Activated CD8-positive, alpha-beta T cell treated with anti-CD3 and anti-CD28 coated beads, Interleukin-2, amount 10 ng/mL, durations not matched to agents 7 days and 5 days (primary cell): ENCODE data around the gene HBG2. TPM values are rescaled to one million over a fixed set of nuclear protein-coding genes. Genes with fewer than 3 reads are reported as not detected.

Experiments used
- ATAC-seq: fragments of 150-1000 bp; cut with Tn5 transposase; one replicate; pipeline ENCODE4 v1.10.0; 2021; ENCODE audit warnings: moderate library complexity
- CTCF ChIA-PET: fragments of 350-600 bp; sonication (Branson Sonifier 250); formaldehyde crosslinking; loops from one replicate; lab custom pipeline; 2021; ENCODE audit warnings: antibody characterized with exemption; lab: Charles Lee
- POLR2A ChIA-PET: fragments of 350-600 bp; sonication (Branson Sonifier 250); formaldehyde crosslinking; loops from one replicate; lab custom pipeline; 2021; ENCODE audit warnings: antibody characterized with exemption; lab: Charles Lee
- DNase-seq: peaks from one replicate; pipeline ENCODE4 v3.0.0-alpha.2; 2020
- H3K27ac Mint-ChIP-seq: one replicate; pipeline ENCODE4 v1.8.0; 2021; ENCODE audit warnings: mild to moderate bottlenecking, mixed read lengths
- H3K27me3 Mint-ChIP-seq: one replicate; pipeline ENCODE4 v1.8.0; 2021; ENCODE audit warnings: low read depth, mixed read lengths
- H3K36me3 Mint-ChIP-seq: one replicate; pipeline ENCODE4 v1.8.0; 2021; ENCODE audit warnings: low read depth, mixed read lengths
- H3K4me1 Mint-ChIP-seq: one replicate; pipeline ENCODE4 v1.8.0; 2021; ENCODE audit warnings: low read depth, mixed read lengths
- H3K4me3 Mint-ChIP-seq: one replicate; pipeline ENCODE4 v1.8.0; 2021; ENCODE audit warnings: mild to moderate bottlenecking, mixed read lengths
- H3K9me3 Mint-ChIP-seq: one replicate; pipeline ENCODE4 v1.8.0; 2022; ENCODE audit warnings: mixed read lengths; ENCODE audit not compliant: insufficient read depth
- total RNA-seq, 2 experiments: library from RNA; stranded (reverse); gene quantifications; one replicate each; pipeline ENCODE4 v1.2.3, GENCODE V29; 2021

The HBG2 gene
- total RNA-seq, 2 experiments from 2014 or later, result not detected

DNA sequence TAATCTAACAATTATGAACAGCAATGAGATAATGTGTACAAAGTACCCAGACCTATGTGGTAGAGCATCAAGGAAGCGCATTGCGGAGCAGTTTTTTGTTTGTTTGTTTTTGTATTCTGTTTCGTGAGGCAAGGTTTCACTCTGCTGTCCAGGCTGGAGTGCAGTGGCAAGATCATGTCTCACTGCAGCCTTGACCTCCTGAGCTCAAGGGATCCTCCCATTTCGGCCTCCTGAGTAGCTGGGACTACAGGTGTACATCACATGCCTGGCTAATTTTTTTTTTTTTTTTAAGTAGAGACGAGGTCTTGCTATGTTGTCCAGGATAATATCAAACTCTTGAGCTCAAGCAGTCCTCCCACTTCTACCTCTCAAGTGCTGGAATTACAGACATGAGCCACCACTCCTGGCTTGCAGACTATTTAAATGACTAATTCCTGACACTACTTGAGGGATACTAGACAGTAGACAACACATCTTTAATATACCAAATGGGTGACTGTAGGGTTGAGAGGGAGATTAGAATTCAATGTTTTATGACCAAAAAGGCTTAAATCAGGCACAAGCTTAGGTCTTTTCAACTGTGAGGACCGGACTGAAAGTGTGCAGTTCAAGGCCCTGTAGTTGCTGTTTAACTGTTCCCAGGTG is 34.4 kb upstream of the HBG2 start:
- H3K9me3 Mint-ChIP-seq, result no peaks in the 10 kb centered on the region
- H3K27ac Mint-ChIP-seq, result no peak overlapping the region
- ATAC-seq (no peak), DNase-seq (no peak)
- H3K4me1 Mint-ChIP-seq, result no peaks in the 10 kb centered on the region
- no peaks in the 10 kb centered on the region for H3K27me3 Mint-ChIP-seq
- CTCF ChIA-PET, result interaction anchor here (0.6 kb wide), 1 partner anchor 165 kb away, joined by 3 read pairs; no protein-coding TSS in a partner anchor
- POLR2A ChIA-PET, result no interaction called here
- H3K4me3 Mint-ChIP-seq, result no peak overlapping the region
- H3K36me3 Mint-ChIP-seq, result no peaks in the 10 kb centered on the region

DNA sequence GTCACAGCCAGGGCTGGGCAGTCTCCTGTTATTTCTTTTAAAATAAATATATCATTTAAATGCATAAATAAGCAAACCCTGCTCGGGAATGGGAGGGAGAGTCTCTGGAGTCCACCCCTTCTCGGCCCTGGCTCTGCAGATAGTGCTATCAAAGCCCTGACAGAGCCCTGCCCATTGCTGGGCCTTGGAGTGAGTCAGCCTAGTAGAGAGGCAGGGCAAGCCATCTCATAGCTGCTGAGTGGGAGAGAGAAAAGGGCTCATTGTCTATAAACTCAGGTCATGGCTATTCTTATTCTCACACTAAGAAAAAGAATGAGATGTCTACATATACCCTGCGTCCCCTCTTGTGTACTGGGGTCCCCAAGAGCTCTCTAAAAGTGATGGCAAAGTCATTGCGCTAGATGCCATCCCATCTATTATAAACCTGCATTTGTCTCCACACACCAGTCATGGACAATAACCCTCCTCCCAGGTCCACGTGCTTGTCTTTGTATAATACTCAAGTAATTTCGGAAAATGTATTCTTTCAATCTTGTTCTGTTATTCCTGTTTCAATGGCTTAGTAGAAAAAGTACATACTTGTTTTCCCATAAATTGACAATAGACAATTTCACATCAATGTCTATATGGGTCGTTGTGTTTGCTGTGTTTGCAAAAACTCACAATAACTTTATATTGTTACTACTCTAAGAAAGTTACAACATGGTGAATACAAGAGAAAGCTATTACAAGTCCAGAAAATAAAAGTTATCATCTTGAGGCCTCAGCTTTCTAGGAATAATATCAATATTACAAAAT is 33.7 kb upstream of the HBG2 start:
- no peaks in the 10 kb centered on the region for H3K4me1 Mint-ChIP-seq
- CTCF ChIA-PET, result no interaction called here

DNA sequence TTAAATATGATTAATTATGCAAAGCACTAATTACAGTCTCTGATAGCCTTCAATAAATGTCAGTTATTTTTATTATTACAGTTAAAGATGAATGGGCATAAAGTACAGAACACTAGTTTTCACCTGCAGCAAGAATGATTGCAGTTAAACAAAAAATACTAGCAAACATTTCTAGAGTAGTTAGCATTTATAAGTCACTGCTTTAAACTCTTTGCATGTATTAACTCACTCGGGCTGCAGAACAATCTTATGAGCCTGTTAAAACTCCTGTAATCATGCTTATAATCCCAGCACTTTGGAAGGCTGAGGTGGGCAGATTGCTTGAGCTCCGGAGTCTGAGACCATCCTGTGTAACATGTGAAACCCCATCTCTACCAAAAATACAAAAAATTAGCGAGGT is 32.3 kb upstream of the HBG2 start:
- Mint-ChIP-seq H3K36me3 (no peaks in the 10 kb centered on the region), H3K4me1 (no peaks in the 10 kb centered on the region), H3K4me3 (no peak overlapping the region), H3K27me3 (no peaks in the 10 kb centered on the region), H3K27ac (no peak overlapping the region), H3K9me3 (no peaks in the 10 kb centered on the region)
- ChIA-PET POLR2A (no interaction called here), CTCF (no interaction called here)
- no peak for ATAC-seq
- no peak for DNase-seq

More for the DNA sequence above, 33.7 kb upstream of the HBG2 start:
- Mint-ChIP-seq H3K4me3 (no peak overlapping the region), H3K27me3 (no peaks in the 10 kb centered on the region), H3K9me3 (no peaks in the 10 kb centered on the region), H3K27ac (no peak overlapping the region), H3K36me3 (no peaks in the 10 kb centered on the region)
- ATAC-seq, result no peak
- no peak for DNase-seq
- POLR2A ChIA-PET, result no interaction called here

DNA sequence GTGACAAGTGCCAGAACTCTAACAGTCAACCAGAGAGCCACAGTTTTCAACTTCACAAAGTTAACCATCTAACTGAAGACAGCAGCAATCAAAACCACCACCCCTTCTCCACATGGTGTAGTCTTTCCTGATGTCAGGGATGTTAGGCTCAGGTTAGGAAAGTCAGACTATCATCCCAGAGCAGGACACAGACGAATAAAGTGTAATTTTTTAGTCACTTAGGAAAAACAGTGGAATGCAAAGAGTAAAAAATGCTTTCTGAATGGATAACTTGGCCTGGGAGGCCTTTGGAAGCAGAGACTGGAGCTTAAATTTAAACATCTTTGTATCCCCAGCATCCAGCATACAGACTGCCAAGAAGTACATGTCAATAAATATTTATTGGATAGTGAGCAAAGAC is 31.8 kb upstream of the HBG2 start:
- no peak for DNase-seq
- H3K4me3 Mint-ChIP-seq, result no peak overlapping the region
- H3K4me1 Mint-ChIP-seq, result no peaks in the 10 kb centered on the region
- no peaks in the 10 kb centered on the region for H3K36me3 Mint-ChIP-seq
- no peaks in the 10 kb centered on the region for H3K27me3 Mint-ChIP-seq
- no peak for ATAC-seq
- no peaks in the 10 kb centered on the region for H3K9me3 Mint-ChIP-seq
- H3K27ac Mint-ChIP-seq, result no peak overlapping the region
- ChIA-PET POLR2A (no interaction called here), CTCF (no interaction called here)

DNA sequence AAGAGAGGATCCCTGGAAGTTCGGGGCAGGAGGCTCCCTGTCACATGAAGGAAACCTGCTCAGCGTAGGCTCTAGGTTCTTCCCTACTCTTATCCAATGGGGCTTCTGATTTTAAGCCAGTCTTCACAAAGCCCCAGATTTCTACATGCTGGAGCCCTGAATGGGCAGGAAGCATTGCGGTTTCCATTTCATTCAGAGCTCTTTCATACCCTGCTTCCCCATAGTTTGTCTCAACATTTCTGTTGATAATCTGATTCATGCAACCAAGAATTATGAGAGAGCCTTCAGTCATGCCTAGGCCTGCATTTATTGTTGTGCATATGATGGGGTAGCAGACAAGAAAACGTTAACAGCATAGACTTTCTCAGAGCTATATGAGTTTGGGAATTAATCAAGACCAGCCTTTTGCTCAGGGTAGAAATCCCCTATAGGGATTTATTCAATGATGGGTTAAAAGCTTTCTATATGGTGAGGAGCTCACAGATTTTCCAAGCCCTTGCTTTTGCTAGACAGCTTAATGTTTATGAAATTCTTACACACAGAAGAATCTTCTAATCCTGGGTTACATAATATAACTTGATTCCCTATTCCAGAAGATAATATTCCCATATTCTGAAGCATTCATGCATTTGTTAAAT is 31.2 kb upstream of the HBG2 start:
- ChIA-PET POLR2A (no interaction called here), CTCF (no interaction called here)
- Mint-ChIP-seq H3K36me3 (no peaks in the 10 kb centered on the region), H3K4me1 (no peaks in the 10 kb centered on the region), H3K27me3 (no peaks in the 10 kb centered on the region), H3K4me3 (no peak overlapping the region), H3K27ac (no peak overlapping the region), H3K9me3 (no peaks in the 10 kb centered on the region)
- DNase-seq (no peak), ATAC-seq (no peak)

DNA sequence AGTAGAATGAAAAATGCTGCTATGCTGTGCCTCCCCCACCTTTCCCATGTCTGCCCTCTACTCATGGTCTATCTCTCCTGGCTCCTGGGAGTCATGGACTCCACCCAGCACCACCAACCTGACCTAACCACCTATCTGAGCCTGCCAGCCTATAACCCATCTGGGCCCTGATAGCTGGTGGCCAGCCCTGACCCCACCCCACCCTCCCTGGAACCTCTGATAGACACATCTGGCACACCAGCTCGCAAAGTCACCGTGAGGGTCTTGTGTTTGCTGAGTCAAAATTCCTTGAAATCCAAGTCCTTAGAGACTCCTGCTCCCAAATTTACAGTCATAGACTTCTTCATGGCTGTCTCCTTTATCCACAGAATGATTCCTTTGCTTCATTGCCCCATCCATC is 30.1 kb upstream of the HBG2 start:
- H3K27me3 Mint-ChIP-seq, result no peaks in the 10 kb centered on the region
- no peak overlapping the region for H3K4me3 Mint-ChIP-seq
- H3K9me3 Mint-ChIP-seq, result no peaks in the 10 kb centered on the region
- no peaks in the 10 kb centered on the region for H3K36me3 Mint-ChIP-seq
- no peaks in the 10 kb centered on the region for H3K4me1 Mint-ChIP-seq
- ChIA-PET POLR2A (no interaction called here), CTCF (no interaction called here)
- DNase-seq (no peak), ATAC-seq (no peak)
- no peak overlapping the region for H3K27ac Mint-ChIP-seq

DNA sequence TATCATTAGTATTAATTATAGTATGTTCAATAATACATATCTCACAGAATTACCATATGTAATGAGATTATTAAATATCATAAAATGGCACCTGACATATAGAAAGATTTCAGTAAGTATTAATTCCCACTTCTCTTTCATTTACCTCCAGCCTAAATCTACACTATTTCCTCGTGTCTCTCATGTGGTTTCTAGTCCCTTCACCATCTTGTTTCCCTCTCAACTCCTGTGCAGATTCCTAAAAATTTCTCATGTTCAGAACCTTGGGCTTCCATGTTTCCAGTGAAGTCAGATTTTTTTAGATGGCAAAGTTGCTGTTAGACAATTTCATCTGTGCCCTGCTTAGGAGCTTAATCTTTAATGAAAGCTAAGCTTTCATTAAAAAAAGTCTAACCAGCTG is 29.3 kb upstream of the HBG2 start:
- Mint-ChIP-seq H3K9me3 (no peaks in the 10 kb centered on the region), H3K27me3 (no peaks in the 10 kb centered on the region), H3K36me3 (no peaks in the 10 kb centered on the region), H3K4me1 (no peaks in the 10 kb centered on the region), H3K27ac (no peak overlapping the region), H3K4me3 (no peak overlapping the region)
- ChIA-PET POLR2A (no interaction called here), CTCF (no interaction called here)
- ATAC-seq (no peak), DNase-seq (no peak)

DNA sequence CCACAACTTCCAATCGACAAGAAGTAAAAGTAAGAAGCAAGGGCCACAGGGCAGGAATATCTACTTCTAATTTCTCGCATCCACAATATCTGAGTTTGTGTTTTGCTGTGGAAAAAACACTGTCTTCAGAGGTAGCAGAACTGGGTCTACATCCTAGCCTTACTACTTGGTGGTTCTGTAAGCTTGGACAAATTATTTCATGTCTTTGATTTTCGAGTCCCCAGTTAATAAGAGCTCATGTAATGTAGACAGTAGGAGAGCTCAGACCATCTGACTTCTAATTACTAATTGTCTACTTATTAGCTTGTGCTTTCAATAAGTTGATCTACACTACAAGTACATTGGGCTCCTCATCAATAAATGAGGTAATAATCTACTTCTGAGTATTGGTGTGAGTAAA is 28.5 kb upstream of the HBG2 start:
- DNase-seq, result no peak
- no peak for ATAC-seq
- POLR2A ChIA-PET, result no interaction called here
- no peaks in the 10 kb centered on the region for H3K9me3 Mint-ChIP-seq
- H3K27ac Mint-ChIP-seq, result no peak overlapping the region
- H3K36me3 Mint-ChIP-seq, result no peaks in the 10 kb centered on the region
- H3K27me3 Mint-ChIP-seq, result no peaks in the 10 kb centered on the region
- CTCF ChIA-PET, result no interaction called here
- no peak overlapping the region for H3K4me3 Mint-ChIP-seq
- no peaks in the 10 kb centered on the region for H3K4me1 Mint-ChIP-seq

DNA sequence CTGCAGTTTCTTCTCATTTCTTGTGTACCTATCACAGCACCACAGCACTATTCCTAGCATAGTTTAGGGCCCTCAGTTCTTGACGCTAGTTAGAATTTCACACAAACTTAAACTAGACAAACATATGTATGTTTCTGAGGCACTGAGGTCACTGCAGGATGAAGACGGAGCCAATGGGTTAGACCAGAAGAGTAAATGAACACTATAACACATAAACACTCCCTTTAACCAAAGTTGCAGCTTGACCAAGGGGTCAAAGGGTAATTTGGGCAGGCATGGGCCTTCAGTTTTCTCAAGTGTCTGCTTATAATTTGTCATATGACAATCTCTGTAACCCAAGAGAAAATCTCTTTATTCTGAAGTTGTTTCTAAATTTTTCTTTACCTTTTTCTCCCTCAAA is 28.0 kb upstream of the HBG2 start:
- CTCF ChIA-PET, result no interaction called here

DNA sequence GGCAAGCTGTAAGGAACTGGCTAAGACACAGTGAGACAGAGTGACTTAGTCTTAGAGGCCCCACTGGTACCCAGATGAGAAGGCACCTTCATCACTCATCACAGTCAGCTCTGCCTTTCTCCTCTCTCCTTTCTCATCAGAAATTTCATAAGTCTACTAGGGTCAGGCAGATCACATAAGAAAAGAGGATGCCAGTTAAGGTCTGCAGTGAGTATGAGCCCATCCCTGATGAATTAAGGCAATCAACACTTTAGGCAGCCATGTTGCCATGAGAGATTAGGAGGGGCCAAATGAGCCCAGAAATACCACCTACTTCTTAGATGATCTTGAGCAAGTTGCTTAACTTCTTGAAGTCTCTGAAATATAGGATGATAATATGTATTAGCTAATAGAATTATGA is 27.0 kb upstream of the HBG2 start:
- Mint-ChIP-seq H3K27ac (no peak overlapping the region), H3K36me3 (no peaks in the 10 kb centered on the region), H3K4me1 (no peaks in the 10 kb centered on the region), H3K9me3 (no peaks in the 10 kb centered on the region), H3K27me3 (no peaks in the 10 kb centered on the region), H3K4me3 (no peak overlapping the region)
- ChIA-PET CTCF (no interaction called here), POLR2A (no interaction called here)
- ATAC-seq (no peak), DNase-seq (no peak)

More for the DNA sequence above, 28.0 kb upstream of the HBG2 start:
- Mint-ChIP-seq H3K4me1 (no peaks in the 10 kb centered on the region), H3K27ac (no peak overlapping the region), H3K27me3 (no peaks in the 10 kb centered on the region), H3K9me3 (no peaks in the 10 kb centered on the region), H3K4me3 (no peak overlapping the region), H3K36me3 (no peaks in the 10 kb centered on the region)
- POLR2A ChIA-PET, result no interaction called here
- no peak for DNase-seq
- ATAC-seq, result no peak

DNA sequence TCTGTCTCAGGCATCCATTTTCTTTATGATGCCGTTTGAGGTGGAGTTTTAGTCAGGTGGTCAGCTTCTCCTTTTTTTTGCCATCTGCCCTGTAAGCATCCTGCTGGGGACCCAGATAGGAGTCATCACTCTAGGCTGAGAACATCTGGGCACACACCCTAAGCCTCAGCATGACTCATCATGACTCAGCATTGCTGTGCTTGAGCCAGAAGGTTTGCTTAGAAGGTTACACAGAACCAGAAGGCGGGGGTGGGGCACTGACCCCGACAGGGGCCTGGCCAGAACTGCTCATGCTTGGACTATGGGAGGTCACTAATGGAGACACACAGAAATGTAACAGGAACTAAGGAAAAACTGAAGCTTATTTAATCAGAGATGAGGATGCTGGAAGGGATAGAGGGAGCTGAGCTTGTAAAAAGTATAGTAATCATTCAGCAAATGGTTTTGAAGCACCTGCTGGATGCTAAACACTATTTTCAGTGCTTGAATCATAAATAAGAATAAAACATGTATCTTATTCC is 26.1 kb upstream of the HBG2 start:
- Mint-ChIP-seq H3K4me1 (no peaks in the 10 kb centered on the region), H3K4me3 (no peak overlapping the region), H3K36me3 (no peaks in the 10 kb centered on the region), H3K27me3 (no peaks in the 10 kb centered on the region), H3K27ac (no peak overlapping the region), H3K9me3 (no peaks in the 10 kb centered on the region)
- ATAC-seq (no peak), DNase-seq (no peak)
- ChIA-PET CTCF (no interaction called here), POLR2A (no interaction called here)

DNA sequence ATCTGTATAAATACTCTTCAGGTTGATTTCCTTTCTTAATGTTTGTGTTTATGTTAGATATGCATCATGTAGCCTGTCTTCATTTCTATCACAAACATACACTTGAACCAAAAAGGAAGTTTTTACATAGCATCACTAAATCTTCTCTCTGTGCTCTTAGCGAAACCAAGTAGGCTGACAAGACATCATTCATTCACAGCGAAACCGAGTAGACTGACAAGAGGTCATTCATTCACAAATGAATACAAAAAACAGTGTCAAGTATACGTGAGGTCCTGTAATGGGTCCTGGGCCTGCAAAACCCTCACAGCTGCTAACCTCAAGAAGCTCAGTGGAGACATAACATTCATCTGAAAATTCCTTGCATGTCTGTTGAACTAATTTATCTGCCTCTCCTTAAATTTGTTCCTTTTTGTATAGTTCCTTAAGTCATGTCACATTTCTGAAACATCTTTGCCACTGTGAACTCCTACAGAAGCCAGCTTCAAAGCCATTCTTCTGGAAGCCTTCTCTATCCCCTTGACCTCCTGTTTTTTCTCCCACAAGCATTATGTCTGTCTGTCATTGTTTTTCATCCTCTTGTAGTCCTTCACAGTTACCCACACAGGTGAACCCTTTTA is 25.0 kb upstream of the HBG2 start:
- ATAC-seq, result no peak
- CTCF ChIA-PET, result no interaction called here
- Mint-ChIP-seq H3K36me3 (no peaks in the 10 kb centered on the region), H3K4me1 (no peaks in the 10 kb centered on the region), H3K9me3 (no peaks in the 10 kb centered on the region), H3K27ac (no peak overlapping the region), H3K27me3 (no peaks in the 10 kb centered on the region), H3K4me3 (no peak overlapping the region)
- no peak for DNase-seq
- POLR2A ChIA-PET, result no interaction called here
